GM19043 (cell line): ENCODE measurements around the gene PPFIA2.

Experiments used
- ATAC-seq: cut with Tn5 transposase; IDR thresholded peaks from one replicate; pipeline ENCODE4 v1.9.1; 2021; ENCODE audit warnings: low read depth; ENCODE audit not compliant: unreplicated experiment

PPFIA2 gene

DNA sequence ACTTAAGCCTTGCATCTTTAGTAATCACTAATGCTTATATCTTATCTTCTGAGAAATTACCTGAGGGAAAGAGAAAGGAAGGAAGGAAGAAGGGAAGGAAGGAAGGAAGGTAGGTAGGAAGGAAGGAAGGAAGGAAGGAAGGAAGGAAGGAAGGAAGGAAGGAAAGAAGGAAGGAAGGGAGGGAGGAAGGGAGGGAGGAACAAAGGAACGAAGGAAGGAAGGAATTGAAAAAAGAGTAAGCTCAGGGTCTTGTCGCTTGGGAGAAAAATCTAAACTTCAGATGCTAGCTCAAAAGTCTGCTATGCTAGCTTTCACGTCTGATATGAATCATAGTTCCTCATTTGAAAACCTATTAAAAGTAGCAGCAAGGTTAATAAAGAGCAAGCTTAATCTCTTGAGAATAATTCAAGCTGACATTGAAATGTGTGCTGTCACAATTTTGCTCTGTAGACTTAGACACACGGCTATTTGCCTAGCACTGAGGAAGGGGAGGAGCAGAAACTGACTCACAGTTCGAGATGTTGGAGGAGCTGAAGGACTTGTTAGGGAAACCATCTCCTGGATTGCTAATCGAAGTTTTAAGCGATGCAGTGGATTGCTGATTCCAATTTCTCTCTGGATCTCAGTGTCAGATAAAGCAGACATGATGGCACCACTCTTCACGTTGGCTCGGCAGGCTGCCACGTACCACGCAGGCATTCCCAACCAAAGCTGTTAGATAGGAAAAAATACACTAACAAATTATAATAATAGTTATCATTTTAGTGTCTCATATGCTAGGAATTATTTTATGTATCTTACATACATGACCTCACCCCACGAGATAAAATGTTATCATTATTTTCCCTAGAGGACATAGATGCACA lies 464.6 kb downstream of the PPFIA2 start:
- peak; percentile 44 for ATAC-seq

DNA sequence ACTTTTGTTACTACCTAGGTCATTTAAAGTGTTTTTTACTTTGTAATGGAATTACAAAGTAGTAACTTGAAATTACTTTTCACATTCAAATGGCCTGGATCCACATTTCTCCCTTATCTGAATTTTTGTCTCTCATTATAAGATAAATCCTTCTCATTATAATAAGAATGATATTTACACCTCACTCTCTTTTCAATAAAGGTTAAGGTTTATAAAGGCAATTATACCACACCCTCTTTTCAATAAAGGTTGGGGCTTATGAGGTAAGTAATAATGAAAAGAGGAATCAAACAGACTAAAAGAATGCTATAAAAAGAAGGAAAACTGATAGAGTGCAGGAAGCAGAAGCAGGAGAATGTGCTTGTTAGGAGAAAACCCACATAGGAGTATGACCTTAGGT lies 470.5 kb downstream of the PPFIA2 start:
- ATAC-seq, result no peak

DNA sequence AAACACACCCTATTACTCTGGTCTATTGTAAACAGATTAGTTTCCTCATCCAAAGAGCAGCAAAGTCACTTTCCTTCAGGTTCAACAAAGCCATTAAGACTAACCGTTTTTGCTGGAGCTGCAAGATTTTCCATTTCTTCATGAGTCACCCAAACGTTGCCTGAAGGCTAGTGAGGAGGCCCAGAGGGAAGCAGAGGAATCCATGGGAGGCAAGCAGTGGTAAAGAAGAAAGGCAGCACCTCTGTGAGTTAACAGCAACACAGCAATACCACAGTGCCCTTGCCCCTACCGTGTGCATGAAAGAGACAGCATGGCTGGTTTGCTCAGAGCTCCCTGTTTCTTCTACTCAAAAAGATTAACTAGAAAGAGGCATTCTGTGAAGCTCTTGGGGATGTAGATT lies 475.0 kb downstream of the PPFIA2 start:
- no peak for ATAC-seq

DNA sequence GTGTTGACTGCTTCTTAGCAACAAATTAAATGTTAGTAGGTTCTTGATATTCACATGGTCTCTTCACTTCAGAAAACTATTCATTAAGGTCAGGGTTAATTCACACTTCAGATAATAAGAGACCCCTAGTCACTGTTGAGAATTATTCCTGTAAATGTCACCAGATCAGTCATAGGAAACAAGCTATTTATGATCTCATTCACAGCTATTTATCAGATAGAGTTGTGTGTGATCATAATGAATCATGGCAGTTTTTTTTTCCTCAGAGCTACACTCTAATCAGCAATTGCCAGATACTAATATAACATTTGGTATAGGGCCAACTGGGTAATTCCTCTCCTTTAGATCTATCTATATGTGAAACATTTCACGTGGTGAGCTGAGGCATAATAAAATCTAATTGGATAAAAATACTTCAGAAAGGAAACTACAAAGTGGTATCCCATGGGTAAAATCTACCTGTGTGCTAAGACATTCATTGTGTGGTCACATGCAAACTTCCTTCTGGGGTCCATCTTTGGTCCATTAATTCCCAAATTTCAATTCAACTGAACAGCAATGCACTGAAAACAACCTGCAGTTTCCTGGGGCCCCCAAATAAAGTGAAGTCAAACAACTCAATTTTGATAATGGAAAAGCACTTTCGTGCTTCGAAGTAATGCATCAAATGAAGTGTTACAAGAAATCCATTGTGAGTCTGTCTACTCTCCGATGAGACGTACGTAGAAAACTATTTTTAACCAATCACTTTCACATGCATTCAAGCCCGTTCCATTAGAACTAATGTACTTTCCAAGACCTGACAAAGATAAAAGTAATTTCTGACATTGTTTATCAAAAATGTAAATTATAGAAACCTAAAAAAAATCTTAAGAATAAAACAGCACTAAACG lies 484.3 kb downstream of the PPFIA2 start:
- no peak for ATAC-seq

DNA sequence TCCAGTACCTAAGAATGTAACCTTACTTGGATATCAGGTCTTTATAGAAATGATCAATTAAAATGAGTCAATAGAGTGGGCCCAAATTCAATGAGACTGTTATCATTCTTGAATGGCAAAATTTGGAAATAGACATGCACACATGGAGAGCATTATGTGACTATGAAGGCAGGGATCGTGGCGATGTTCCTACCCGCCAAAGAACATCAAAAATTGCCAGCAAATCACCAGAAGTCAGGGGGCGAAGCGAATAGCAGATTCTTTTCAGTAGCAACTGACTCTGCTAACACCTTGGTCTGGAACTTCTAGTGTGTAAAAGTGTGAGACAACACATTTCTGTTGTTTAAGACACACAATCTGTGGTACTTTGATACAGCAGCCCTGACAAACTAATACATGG lies 488.8 kb downstream of the PPFIA2 start:
- ATAC-seq, result no peak

DNA sequence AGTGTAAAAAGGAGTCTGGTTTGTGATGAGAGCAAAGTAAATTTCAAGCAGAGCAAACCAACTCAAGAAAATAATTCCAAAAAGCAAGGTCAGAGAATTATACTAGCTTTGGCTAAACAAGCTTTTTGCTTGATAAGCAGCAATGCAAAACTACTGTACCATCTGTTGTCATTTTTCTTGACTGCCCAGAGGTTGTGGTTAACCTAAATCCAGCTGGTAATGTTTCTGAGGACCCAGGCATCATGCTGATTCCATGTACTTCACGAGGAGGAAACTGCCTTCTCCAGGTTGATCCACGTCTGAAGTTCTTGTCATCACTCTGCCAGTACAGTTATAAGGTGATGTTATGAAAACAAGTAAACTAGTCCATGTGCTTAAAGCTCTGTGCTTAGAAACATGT lies 496.1 kb downstream of the PPFIA2 start:
- ATAC-seq, result no peak

DNA sequence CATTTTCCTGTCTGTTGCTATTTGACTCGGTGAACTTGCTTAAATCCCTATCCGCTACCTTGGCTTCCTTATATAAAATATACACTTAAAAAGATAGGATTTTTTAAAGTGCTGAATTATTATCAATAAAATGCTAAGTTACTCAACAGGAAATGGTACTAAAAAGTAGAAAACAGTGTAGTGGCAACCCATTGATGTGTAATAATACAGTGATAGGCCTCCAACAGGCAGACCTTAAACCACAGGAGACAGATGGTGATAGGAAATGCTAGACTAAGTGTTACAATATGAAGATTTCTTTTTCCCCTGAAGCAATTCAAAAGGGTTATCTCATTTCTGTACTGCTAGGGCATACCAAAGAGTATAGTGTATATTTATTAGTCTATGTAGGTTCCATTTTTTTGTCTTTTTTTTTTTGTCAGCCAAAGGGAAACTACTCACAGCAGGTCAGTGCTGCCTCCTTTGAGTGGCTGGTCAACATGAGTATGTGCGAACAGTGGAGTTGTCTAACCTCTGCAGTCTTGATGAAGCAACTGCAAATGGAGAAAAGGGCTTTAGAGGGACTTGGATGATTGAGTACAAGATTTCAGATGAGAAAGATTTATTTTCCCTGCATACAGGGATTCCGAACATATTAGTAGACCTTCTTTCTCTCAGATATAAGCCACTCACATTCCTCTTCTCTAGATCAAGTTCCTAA lies 497.5 kb downstream of the PPFIA2 start:
- no peak for ATAC-seq

DNA sequence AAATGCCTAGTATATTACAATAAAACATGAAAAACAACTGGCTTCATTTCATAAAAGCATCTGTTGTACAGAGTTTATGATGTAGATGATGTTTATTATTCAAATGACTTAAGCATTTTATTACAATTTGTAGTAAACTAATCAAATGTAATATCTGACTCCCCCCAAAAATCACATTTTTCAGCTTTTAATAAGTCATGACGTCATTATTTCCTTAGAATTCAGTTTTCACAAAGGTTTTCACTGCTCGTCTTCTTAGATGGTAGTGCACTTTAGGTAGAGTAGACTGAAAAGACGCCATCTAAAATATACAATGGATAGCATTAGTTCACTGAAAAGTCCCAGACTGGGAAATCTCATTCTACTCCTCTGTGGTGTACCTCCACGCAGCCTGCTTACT lies 499.8 kb downstream of the PPFIA2 start:
- ATAC-seq, result no peak

DNA sequence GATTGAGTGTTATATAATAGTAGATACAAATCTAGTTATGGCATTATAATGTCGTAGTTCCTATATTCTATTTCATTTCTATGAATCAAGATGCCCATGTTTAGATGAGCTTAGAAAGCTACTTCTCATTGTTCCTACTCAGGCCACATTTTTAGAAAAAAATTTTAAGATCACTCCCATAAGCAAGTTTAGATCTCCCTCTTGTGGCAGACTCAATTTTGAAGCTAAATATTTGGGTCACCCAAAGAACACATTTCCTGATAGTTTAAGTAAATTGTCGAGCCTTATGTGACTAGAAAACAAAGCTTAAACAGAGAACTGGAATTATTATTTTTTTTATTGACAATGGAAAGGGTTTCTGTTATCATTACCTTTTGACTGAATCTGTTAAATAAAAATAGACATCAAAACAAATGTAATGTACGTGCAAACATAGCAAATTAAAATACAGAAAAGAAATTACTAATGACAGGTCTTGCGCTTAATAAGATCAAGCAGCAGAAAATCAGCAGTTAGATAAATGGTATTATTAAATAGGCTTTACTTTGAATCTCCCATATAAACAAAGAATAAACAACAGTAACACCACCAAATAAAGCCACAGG lies 501.1 kb downstream of the PPFIA2 start:
- no peak for ATAC-seq

DNA sequence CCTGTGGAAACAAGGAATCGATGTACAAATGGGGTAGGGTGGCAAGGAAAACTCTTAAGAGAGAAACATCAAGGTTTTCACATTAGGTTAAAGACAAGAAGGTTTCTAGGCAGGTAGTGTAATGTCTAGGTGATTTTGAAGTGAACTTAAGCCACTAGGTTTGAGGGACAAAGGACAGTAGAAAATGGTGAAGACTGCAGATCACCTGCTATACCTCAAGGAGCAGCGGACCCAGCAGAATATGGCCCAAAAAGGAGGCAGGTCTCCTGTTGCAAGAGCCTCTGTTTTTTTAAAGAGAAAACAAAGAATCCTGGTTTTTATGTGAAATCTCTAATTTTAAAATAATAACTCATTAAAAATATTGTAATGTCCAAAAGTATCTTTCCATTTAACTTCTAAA lies 503.2 kb downstream of the PPFIA2 start:
- ATAC-seq, result no peak

DNA sequence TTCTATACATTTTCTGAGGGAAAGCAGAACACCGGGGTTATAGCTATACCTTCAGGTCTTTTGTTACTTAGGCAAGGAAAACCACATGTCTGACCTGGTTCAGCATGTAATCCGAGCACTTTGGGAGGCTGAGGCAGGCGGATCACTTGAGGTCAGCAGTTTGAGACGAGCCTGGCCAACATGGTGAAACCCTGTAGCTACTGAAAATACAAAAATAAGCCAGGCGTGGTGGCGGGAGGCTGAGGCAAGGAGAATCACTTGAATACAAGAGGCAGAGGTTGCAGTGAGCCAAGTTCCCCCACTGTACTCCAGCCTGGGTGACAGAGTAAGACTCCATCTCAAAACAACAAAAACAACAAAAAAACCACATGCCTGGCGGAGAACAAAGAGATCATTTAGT lies 503.7 kb downstream of the PPFIA2 start:
- no peak for ATAC-seq

DNA sequence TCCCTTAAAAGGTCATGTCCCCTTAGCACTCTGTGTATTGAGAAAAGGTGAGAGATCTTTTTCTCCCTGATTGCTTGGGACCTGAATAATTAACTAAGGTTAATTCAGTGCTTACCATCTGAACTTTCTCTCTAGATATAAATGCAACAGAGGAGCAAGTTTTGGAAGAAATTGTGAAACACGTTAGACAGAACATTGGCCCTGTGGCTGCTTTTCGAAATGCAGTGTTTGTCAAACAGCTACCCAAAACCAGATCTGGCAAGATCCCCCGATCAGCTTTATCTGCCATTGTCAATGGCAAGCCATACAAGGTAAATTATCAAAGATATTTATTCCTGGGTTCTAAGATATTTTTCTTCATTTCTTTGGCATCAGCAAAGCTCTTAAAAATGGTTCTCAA lies 505.8 kb downstream of the PPFIA2 start:
- ATAC-seq, result no peak

DNA sequence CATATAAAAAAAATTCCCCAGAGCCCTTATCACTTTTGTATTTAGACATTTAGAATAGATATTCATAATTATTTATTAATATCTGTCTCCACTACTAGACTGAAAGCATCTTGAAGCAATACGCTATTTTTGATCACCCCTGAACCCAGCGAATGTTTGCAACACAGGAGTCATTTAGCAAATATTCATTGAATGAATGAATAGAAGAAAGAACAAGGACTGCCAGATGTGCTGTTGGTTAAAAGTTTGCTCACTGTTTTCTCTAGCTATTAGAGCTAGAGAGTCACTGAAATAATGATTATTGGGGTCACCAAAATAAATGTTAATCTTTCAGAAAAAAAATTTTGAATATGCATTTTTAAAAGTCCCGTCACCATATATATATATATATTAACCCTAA lies 506.9 kb downstream of the PPFIA2 start:
- no peak for ATAC-seq

DNA sequence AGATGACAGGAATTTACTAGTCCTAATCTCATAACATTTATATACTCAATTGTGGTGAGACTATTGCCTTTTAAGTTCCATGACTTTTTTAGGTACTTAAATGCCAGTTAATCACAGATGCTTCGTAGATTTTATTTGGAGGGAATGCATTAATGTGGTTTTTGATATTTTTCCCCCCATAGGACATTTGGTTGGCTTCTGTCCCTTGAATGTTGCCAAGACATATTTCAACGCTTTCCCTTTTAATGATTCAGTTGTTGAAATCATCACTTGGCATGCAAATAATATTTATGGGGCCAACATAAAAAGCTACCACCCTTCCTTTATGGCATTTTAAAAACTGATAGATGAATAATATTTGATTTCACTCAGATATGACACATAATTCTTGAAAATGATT lies 509.2 kb downstream of the PPFIA2 start:
- no peak for ATAC-seq

DNA sequence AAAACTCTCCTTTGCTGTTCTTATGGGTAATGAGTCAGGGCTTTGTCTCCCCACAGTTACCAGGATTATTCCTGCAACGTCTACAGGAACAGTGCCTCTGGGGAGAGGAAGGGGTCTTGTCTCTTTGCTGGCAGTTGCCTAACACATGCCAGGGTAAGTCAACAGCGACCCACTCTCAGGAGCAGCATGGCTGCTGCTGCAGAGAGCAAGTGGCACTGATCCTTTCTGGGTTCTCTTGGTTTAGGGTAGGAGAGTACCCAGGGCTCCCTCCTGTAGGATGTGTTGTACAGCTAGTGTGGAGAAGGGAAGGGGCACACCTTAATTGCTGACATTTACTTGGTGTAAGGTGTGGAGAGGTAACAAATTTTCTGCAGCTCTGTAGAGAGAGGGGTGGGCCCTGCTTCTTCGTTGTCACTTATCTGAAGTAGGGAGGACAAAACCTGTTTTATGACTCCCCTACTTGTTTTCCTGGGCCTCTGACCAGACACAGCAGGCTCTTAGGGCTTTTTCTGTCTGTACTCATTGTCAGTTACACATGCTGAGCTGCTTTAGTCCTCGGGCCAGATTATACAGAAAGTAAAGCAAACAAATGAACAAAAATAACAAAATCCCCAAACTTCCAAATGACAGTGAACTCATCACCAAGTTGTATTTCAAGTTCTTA lies 513.1 kb downstream of the PPFIA2 start:
- no peak for ATAC-seq

DNA sequence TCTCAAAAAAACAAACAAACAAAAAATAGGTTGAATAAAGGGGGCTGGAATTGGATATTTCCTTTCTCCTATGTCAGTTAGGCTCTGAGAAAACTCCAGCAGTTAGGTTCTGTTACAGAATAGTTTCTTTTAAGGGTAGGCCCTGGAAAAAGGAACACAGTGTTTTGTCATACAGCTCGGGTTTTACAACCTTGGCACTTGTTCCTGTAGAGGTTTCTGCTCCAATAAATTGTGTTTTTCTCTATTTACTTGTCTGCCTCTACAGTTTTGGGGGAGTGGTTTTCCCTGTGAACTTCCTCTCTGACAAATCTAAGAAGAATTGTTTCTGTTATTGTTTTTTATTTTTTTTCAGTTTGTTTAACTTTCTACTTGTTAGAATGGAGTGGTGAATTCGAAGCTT lies 513.7 kb downstream of the PPFIA2 start:
- no peak for ATAC-seq

DNA sequence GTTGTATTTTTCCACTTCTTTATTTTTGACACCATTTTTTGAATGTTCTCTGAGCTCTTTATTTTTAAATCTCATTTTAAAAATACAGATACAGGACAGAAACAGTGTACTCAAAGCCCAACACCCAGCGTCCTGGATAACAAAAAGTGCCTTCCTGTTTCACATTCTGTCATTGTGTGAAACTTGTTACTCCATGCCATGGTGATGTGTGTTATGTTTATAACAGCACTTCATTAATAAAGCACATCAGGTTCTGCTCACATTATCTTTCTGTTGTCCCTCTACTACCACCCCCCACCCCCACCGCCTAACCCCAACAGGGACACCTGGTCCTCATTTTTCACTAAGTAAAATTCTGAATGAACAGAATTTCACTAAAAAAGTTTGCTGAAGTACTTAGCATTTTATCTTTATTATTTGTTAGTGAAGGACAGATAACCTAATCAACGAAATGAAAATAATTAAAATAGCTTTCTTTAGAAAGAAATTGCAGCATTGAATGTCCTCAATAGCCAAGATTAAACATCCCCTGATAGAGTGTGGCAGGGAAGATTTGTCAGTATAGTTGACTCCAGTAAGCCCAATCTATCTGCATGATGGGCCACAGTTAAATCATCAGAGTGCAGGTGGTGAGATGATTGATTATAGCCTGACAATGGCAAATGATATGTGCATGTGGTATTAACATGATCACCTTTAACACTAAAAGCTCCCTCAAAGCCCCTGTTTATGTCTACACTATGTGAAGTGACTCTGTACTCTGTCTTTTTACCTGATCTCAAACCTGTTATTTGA lies 527.4 kb downstream of the PPFIA2 start:
- no peak for ATAC-seq

DNA sequence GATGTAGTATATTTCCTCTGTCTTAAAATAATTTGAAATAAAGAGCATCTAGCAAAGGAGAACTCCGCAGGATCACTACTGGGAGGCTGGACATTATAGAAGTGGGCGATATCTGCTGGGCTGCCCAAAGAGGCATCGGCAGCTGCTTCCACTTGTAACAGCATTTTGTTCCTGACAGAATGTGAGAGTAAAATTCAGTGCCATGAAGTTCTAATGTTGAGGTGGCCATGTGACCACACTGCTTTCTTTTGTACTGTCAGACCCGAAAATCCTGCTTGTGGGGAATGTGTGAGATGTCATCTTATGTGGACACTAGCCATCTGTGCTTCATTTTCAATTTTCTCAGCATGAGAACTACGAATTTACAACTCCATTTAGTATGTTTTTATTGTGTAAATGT lies 529.4 kb downstream of the PPFIA2 start:
- ATAC-seq, result no peak

DNA sequence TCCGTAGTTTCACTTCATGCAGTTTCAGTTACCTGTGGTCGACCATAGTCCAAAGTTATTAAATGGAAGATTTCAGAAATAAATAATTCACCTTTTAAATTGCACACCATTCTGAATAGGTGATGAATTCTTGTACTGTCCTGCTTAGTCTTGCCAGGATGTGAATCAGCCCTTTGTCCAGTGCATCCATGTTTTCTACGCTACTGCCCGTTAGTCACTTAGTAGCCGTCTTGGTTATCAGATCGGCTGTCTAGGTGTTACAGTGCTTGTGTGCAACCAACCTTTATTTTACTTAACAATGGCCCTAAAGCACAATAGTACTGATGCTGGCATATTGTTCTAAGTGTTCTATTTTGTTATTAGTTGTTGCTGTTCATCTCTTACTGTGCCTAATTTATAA lies 534.5 kb downstream of the PPFIA2 start:
- ATAC-seq, result no peak
